Heart right ventricle (tissue), 16 donors: Measurements from ENCODE around the gene COL6A2. TPM values are rescaled to one million over a fixed set of nuclear protein-coding genes. Genes with fewer than 3 reads are reported as not detected.
A peak's percentile ranks its signal among the peaks of the same experiment; 100 is the strongest.

Experiments
- ATAC-seq, 8 donors: fragments of 200-7000 bp; cut with Tn5 transposase; one replicate each; pipeline ENCODE4 v1.9.1; 2020; ENCODE audit warnings: mild to moderate bottlenecking in 8 of 8, moderate library complexity in 8 of 8, moderate number of reproducible peaks in 1 of 8
- DNase-seq, 2 donors: peaks; one replicate each; pipeline ENCODE4 v3.0.0-alpha.2; 2020
- H3K27ac ChIP-seq, 10 donors: fragments of 200-600 bp; sonication (generic) in 2 of 10; one replicate each; pipeline versions ENCODE4 v1.5.0 to v1.8.0; 2020 to 2022; ENCODE audit warnings: mild to moderate bottlenecking in 3 of 10
- H3K27me3 ChIP-seq, 7 donors: fragments of 200-600 bp; one replicate each; pipeline ENCODE4 v1.8.0; 2021 to 2022; ENCODE audit warnings: mild to moderate bottlenecking in 2 of 7
- H3K36me3 ChIP-seq, 9 donors: fragments of 200-600 bp; sonication (generic) in 1 of 9; one replicate each; pipeline versions ENCODE4 v1.5.0 to v1.8.0; 2020 to 2022; ENCODE audit warnings: mild to moderate bottlenecking in 2 of 9
- H3K4me1 ChIP-seq, 9 donors: fragments of 200-600 bp; sonication (generic) in 1 of 9; one replicate each; pipeline versions ENCODE4 v1.5.0 to v1.8.0; 2020 to 2022; ENCODE audit warnings: mild to moderate bottlenecking in 4 of 9
- H3K4me3 ChIP-seq, 10 donors: fragments of 200-600 bp; sonication (generic) in 2 of 10; one replicate each; pipeline versions ENCODE4 v1.5.0 to v1.8.0; 2020 to 2022; ENCODE audit warnings: mild to moderate bottlenecking in 7 of 10, moderate library complexity in 2 of 10
- H3K9me3 ChIP-seq, 11 donors: fragments of 200-600 bp in 10 of 11; sonication (generic) in 2 of 11; one replicate each; pipeline versions ENCODE4 v1.5.0 to v1.8.0; 2013 to 2022; ENCODE audit warnings: mild to moderate bottlenecking in 2 of 11, control low read depth in 1 of 11, moderate library complexity in 1 of 11
- CTCF ChIP-seq, 9 donors: fragments of 200-600 bp; sonication (generic) in 2 of 9; IDR thresholded peaks; one replicate each; pipeline versions ENCODE4 v1.5.0 to v1.8.0; 2021 to 2022; ENCODE audit warnings: antibody characterized with exemption in 9 of 9, mild to moderate bottlenecking in 5 of 9, moderate library complexity in 1 of 9
- WGBS, 2 donors: extraction: QIAGEN DNeasy Blood & Tissue Kit; methylation state at CpG; one replicate each; pipeline ENCODE4 v1.1.7; 2013; ENCODE audit warnings: inconsistent platforms in 1 of 2; 5-methylcytosine and 5-hydroxymethylcytosine counted together
- intact Hi-C, 10 donors: fragments of 100-400 bp; cut with DNase I; formaldehyde crosslinking; loops; one replicate each; pipeline versions ENCODE4 v1.11.1 to v1.14.2; 2022
- polyA plus RNA-seq, 2 donors: library from polyadenylated mRNA; stranded (reverse); fragments of 200-250 nt; gene quantifications; one replicate each; pipeline ENCODE4 v1.2.3, GENCODE V29; 2013
- total RNA-seq, 10 donors: library from RNA; stranded (reverse); fragmentation: NEBNext Ultra II Directional in 3 of 10; extraction: Animal tissue kit (Norgen Biotek cat#: 25700) in 3 of 10; gene quantifications; one replicate each; pipeline versions ENCODE4 v1.2.1 to v1.2.4, GENCODE V29; 2021 to 2023
- donor health status: Arrhythmogenic right ventricular cardiomyopathy.
- donor health status: ischemic (EF 13 %, LVEDD 7.1; RV severe dilation, severe dysfunction).
- donor health status: healthy with polysubstance abuse.
- donor health status: DM: no; HTN: yes; CAD: no.
- donor health status: DM: no; HTN: no; CAD: no.
- donor health status: ischemic (EF 25% LVEDD 6.9; RV normal size, moderate dysfunction).
- donor health status: ischemic (EF 25% LVEDD 5.7; RV mildly dilated, moderate dysfunction).
- donor health status: healthy.
- donor health status: DM: yes; HTN: yes; CAD: no.
- donor health status: Ischemic cardiomyopathy.
- donor health status: ischemic (EF 35%, LVEDD 5.7; RV mildly dilated, moderate dysfunction).
- donor health status: nonischemic (EF 11% LVEDD 7.7; RV severe dilation, severe dysfunction).
- donor health status: DM: yes; HTN: yes; CAD: no.
- donor health status: PGD.
- donor health status: ischemic (EF 29% LVEDD 5.4; RV normal size, mild dysfunction).
- donor health status: nonischemic (EF 23%, LVEDD 6.1; RV moderate dilation, normal function).

The COL6A2 gene
- total and polyA plus RNA-seq, 12 donors, result 76.6 to 370 (median 162) TPM

- H3K4me3 ChIP-seq, result no peak overlapping the region
- H3K27me3 ChIP-seq, result peaks cover 0 to 8% (median 0%) of the 10 kb centered on the region in 7 donors
- intact Hi-C loops, result no loop called here
- DNase-seq (peak; percentile 70 to 79), ATAC-seq (peak; percentile 35 to 77 (median 59))
- TF ChIP-seq CTCF (IDR thresholded peaks at IDR 0.05), result no peak
- WGBS, 2 donors, result 46 to 47% methylated on average over 30 of the region's 30 CpGs
- no peaks in the 10 kb centered on the region for H3K36me3 ChIP-seq
- H3K4me1 ChIP-seq, result peaks cover 8 to 28% (median 24%) of the 10 kb centered on the region in 9 donors
- peak overlapping the region in 7 of 10 donors; percentile 19 to 53 (median 22) for H3K27ac ChIP-seq
- no peaks in the 10 kb centered on the region for H3K9me3 ChIP-seq
Observed at GRCh38 chr21:46080171-46081021, 17.5 kb upstream of the COL6A2 start.

- H3K36me3 ChIP-seq, result no peaks in the 10 kb centered on the region
- WGBS, 2 donors, result 89% methylated on average over 39 of the region's 39 CpGs
- H3K27ac ChIP-seq, result peak overlapping the region in 5 of 10 donors; percentile 22 to 53 (median 34)
- no peak overlapping the region for H3K4me3 ChIP-seq
- DNase-seq (peak in 1 of 2 donors; percentile 11), ATAC-seq (peak in 1 of 8 donors; percentile 6)
- intact Hi-C loops, result no loop called here
- H3K27me3 ChIP-seq, result peaks cover 0 to 8% (median 0%) of the 10 kb centered on the region in 7 donors
- peaks cover 0 to 7% (median 0%) of the 10 kb centered on the region in 11 donors for H3K9me3 ChIP-seq
- H3K4me1 ChIP-seq, result peaks cover 8 to 28% (median 24%) of the 10 kb centered on the region in 9 donors
- no peak for TF ChIP-seq CTCF (IDR thresholded peaks at IDR 0.05)
Observed at GRCh38 chr21:46081022-46081861, 16.7 kb upstream of the COL6A2 start.

- no peak for TF ChIP-seq CTCF (IDR thresholded peaks at IDR 0.05)
- intact Hi-C loops, result no loop called here
- Histone ChIP-seq H3K4me1 (peaks cover 8 to 28% (median 24%) of the 10 kb centered on the region in 9 donors), H3K4me3 (no peak overlapping the region), H3K9me3 (peaks cover 0 to 15% (median 2%) of the 10 kb centered on the region in 11 donors), H3K36me3 (no peaks in the 10 kb centered on the region), H3K27me3 (peaks cover 0 to 8% (median 0%) of the 10 kb centered on the region in 7 donors), H3K27ac (no peak overlapping the region)
- ATAC-seq (no peak), DNase-seq (peak in 1 of 2 donors; percentile 9)
- 90 to 92% methylated on average over 35 of the region's 35 CpGs for WGBS, 2 donors
Observed at GRCh38 chr21:46081862-46082712, 15.8 kb upstream of the COL6A2 start.

GRCh38 chr21:46082713-46082962 lies 15.3 kb upstream of the COL6A2 start:
- ATAC-seq (no peak), DNase-seq (no peak)
- TF ChIP-seq CTCF (IDR thresholded peaks at IDR 0.05), result no peak
- intact Hi-C loops, result no loop called here
- no peak overlapping the region for H3K4me3 ChIP-seq
- peaks cover 0 to 8% (median 0%) of the 10 kb centered on the region in 7 donors for H3K27me3 ChIP-seq
- H3K36me3 ChIP-seq, result no peaks in the 10 kb centered on the region
- 95 to 96% methylated on average over 5 of the region's 5 CpGs for WGBS, 2 donors
- H3K27ac ChIP-seq, result no peak overlapping the region
- peaks cover 0 to 21% (median 5%) of the 10 kb centered on the region in 11 donors for H3K9me3 ChIP-seq
- H3K4me1 ChIP-seq, result peaks cover 8 to 28% (median 24%) of the 10 kb centered on the region in 9 donors
